K562 (cell line): ENCODE results near the gene EVI5L. TPM values are rescaled to one million over a fixed set of nuclear protein-coding genes. Genes with fewer than 3 reads are reported as not detected.

Source experiments
- ATAC-seq: fragments of 200-7000 bp; cut with Tn5 transposase; 3 replicates; pipeline ENCODE4 v1.9.1; 2020; ENCODE audit warnings: moderate library complexity
- BruUV-seq: library from RNA; stranded (reverse); fragments of 400-500 nt; replicated peaks from 2 replicates; lab custom pipeline; 2021; lab: Mats Ljungman, UMichigan
- CTCF ChIA-PET: fragments of 300-600 bp; formaldehyde crosslinking; extraction: SDS; loops from one replicate; lab custom pipeline; 2021; ENCODE audit warnings: low intra/inter-chr PET ratio; lab: Yijun Ruan, JAX
- POLR2A ChIA-PET: fragments of 300-600, 350-650 bp; sonication (Branson Sonifier 250); formaldehyde crosslinking; extraction: SDS; loops from one replicate; lab custom pipeline; 2021; ENCODE audit warnings: antibody characterized with exemption, inconsistent platforms; lab: Yijun Ruan, JAX
- DNase-seq, 4 experiments: peaks; one replicate each; pipeline versions ENCODE4 v3.0.0 to v3.0.0-alpha.2; 2011 to 2018; ENCODE audit warnings: low spot score in 3 of 4, mixed read lengths in 3 of 4; ENCODE audit errors: extremely low read depth in 1 of 4
- FAIRE-seq: peaks from 2 replicates; lab custom pipeline; 2011; peaks lifted over from hg19 to GRCh38; lab: Jason Lieb, UNC
- H2AFZ ChIP-seq: 2 replicates; pipeline ENCODE4 v1.6.0; 2011; ENCODE audit warnings: low read depth, low read length, control low read depth, inconsistent platforms
- H3K27ac ChIP-seq: fragments of 200-600 bp; 3 replicates; pipeline ENCODE4 v1.8.0; 2011; ENCODE audit warnings: low read depth, mild to moderate bottlenecking, control low read depth, inconsistent platforms, low read length, moderate library complexity, mixed read lengths; ENCODE audit errors: extremely low read depth
- H3K27me3 ChIP-seq, 2 experiments: fragments of 300-600 bp in 1 of 2; 2 replicates in 1 of 2; 3 replicates in 1 of 2; pipeline versions ENCODE4 v1.6.0 to v1.8.0; 2011; ENCODE audit warnings: inconsistent platforms in 2 of 2, low read length in 2 of 2, mild to moderate bottlenecking in 1 of 2, mixed read lengths in 1 of 2, moderate library complexity in 1 of 2; ENCODE audit not compliant: control insufficient read depth in 2 of 2, insufficient read depth in 2 of 2
- H3K36me3 ChIP-seq: fragments of 300-600 bp; 3 replicates; pipeline ENCODE4 v1.8.0; 2011; ENCODE audit warnings: mild to moderate bottlenecking, low read length, inconsistent platforms; ENCODE audit not compliant: control insufficient read depth, insufficient read depth
- H3K4me1 ChIP-seq, 2 experiments: fragments of 200-600 bp in 1 of 2; replicated peaks in 1 of 2; 2 replicates in 1 of 2; 3 replicates in 1 of 2; pipeline versions ENCODE4 v1.5.1 to v1.8.0; 2011; ENCODE audit warnings: inconsistent platforms in 2 of 2, low read length in 2 of 2, mild to moderate bottlenecking in 1 of 2, mixed read lengths in 1 of 2, moderate library complexity in 1 of 2; ENCODE audit not compliant: control insufficient read depth in 2 of 2, insufficient read depth in 2 of 2
- H3K4me2 ChIP-seq: 2 replicates; pipeline ENCODE4 v1.6.1; 2011; ENCODE audit warnings: low read length, control low read depth, inconsistent platforms, mixed read lengths; ENCODE audit not compliant: insufficient read depth
- H3K4me3 ChIP-seq: fragments of 200-600 bp; sonication (generic), shearing (Covaris generic); 2 replicates; pipeline ENCODE4 v1.5.1; 2016; ENCODE audit warnings: control low read depth, inconsistent platforms
- H3K79me2 ChIP-seq: fragments of 200-600 bp; 3 replicates; pipeline ENCODE4 v1.8.0; 2011; ENCODE audit warnings: low read length, inconsistent platforms; ENCODE audit not compliant: control insufficient read depth, insufficient read depth
- H3K9ac ChIP-seq, 2 experiments: 2 replicates each; pipeline versions ENCODE4 v1.6.0 to v1.6.1; 2011; ENCODE audit warnings: low read depth in 2 of 2, low read length in 2 of 2, control low read depth in 1 of 2, inconsistent platforms in 1 of 2, mild to moderate bottlenecking in 1 of 2, mixed read lengths in 1 of 2; ENCODE audit not compliant: insufficient read depth in 1 of 2
- H3K9me1 ChIP-seq: one replicate; pipeline ENCODE4 v1.6.0; 2011; ENCODE audit warnings: inconsistent platforms, mild to moderate bottlenecking, low read length, moderate library complexity; ENCODE audit not compliant: control insufficient read depth, insufficient read depth
- H3K9me3 ChIP-seq: replicated peaks from 2 replicates; pipeline ENCODE4 v1.5.1; 2011; ENCODE audit warnings: low read depth, low read length, inconsistent platforms; ENCODE audit not compliant: control insufficient read depth, insufficient read depth
- H4K20me1 ChIP-seq: replicated peaks from 2 replicates; pipeline ENCODE4 v1.6.1; 2011; ENCODE audit warnings: low read length, inconsistent platforms, mixed read lengths; ENCODE audit not compliant: control insufficient read depth, insufficient read depth
- BCOR ChIP-seq: fragments of 450-650 bp; IDR thresholded peaks from 2 replicates; pipeline ENCODE4 v1.6.1; 2016
- BMI1 ChIP-seq: fragments of 150-350 bp; IDR thresholded peaks from 2 replicates; pipeline ENCODE4 v1.6.1; 2014; ENCODE audit warnings: low read length
- CREBBP ChIP-seq: IDR thresholded peaks from one replicate; pipeline ENCODE4 v1.6.1; 2012; ENCODE audit warnings: low read depth, mild to moderate bottlenecking, control low read depth, inconsistent platforms, low read length
- L3MBTL2 ChIP-seq: fragments of 450-650 bp; IDR thresholded peaks from 2 replicates; pipeline ENCODE4 v1.6.1; 2016; ENCODE audit warnings: mild to moderate bottlenecking, moderate library complexity
- MTA2 ChIP-seq: fragments of 450-650 bp; IDR thresholded peaks from 2 replicates; pipeline ENCODE4 v1.6.1; 2016; ENCODE audit warnings: low read depth
- NFYB ChIP-seq: IDR thresholded peaks from 2 replicates; pipeline ENCODE4 v1.6.1; 2011; ENCODE audit warnings: mild to moderate bottlenecking, moderate library complexity; ENCODE audit not compliant: insufficient read length; ENCODE audit errors: extremely low read depth
- OTX1 ChIP-seq: fragments of 450-650 bp; formaldehyde crosslinking; IDR thresholded peaks from 2 replicates; pipeline ENCODE4 v1.4.0; 2022; ENCODE audit warnings: mild to moderate bottlenecking
- ZNF121 ChIP-seq: sonication (generic); formaldehyde crosslinking; conservative IDR thresholded peaks from 2 replicates; pipeline ENCODE4 v1.8.0; 2022; ENCODE audit warnings: missing genetic modification reagents
- WGBS: fragments of 100-300 bp; shearing (Covaris generic); methylation state at CpG from one replicate; pipeline ENCODE4 v1.1.6; 2016; ENCODE audit warnings: low coverage, mixed read lengths; ENCODE audit not compliant: insufficient coverage; ENCODE audit errors: missing lambda C conversion rate; 5-methylcytosine and 5-hydroxymethylcytosine counted together
- in situ Hi-C: fragments of 300-500 bp; cut with MboI; formaldehyde crosslinking; loops from 4 replicates; pipeline ENCODE4 v1.15.0; 2018; ENCODE audit warnings: inconsistent platforms, mixed read lengths
- intact Hi-C: fragments of 100-400 bp; cut with micrococcal nuclease; formaldehyde crosslinking; loops from 2 replicates; pipeline ENCODE4 v1.14.2; 2022
- polyA plus RNA-seq, 8 experiments: library from polyadenylated mRNA; depleted of rRNA in 4 of 8; stranded (reverse) in 5 of 8; unstranded in 3 of 8; fragments of >200 nt; fragmentation: Nextera tagmentation in 2 of 8; fragmentation: Illumina TruSeq in 1 of 8; extraction: Ambion mirVana in 2 of 8; extraction: Trizol in 1 of 8; gene quantifications; 2 replicates each; pipeline versions ENCODE4 v1.2.1 to v1.2.3, GENCODE V29; 2011 to 2014; ENCODE audit warnings: inconsistent platforms in 1 of 8, missing spikeins in 1 of 8
- total RNA-seq, 7 experiments: library from RNA; depleted of rRNA in 6 of 7; stranded (reverse); fragments of >200 nt in 6 of 7; fragmentation: Illumina TruSeq in 2 of 7; extraction: Trizol in 2 of 7; gene quantifications; 2 replicates each; pipeline versions ENCODE4 v1.2.1 to v1.2.3, GENCODE V29; 2011 to 2021; ENCODE audit warnings: low replicate concordance in 1 of 7

The EVI5L gene
- total and polyA plus RNA-seq, 9 of the 15 experiments (the other 6 are each of a cell fraction or from before 2014, with no cell fraction given), result 0.69 to 1.8 (median 1.2) TPM; not detected in 2

- ATAC-seq (no peak), DNase-seq (no peak), FAIRE-seq (no peak)
- Histone ChIP-seq H3K9me3 (no peaks in the 10 kb centered on the region), H3K27me3 (peaks cover 8 to 18% of the 10 kb centered on the region in 2 experiments), H3K4me1 (peaks cover 1 to 4% of the 10 kb centered on the region in 2 experiments; a peak in 3 of 5 replicates), H3K9ac (no peak overlapping the region), H3K79me2 (no peaks in the 10 kb centered on the region), H3K4me3 (no peak overlapping the region), H3K4me2 (no peak overlapping the region), H4K20me1 (no peaks in the 10 kb centered on the region), H3K9me1 (no peaks in the 10 kb centered on the region), H3K36me3 (no peaks in the 10 kb centered on the region), H2AFZ (no peak overlapping the region; the same call in 1 of the 2 replicates), H3K27ac (no peak overlapping the region)
- intact Hi-C loops, result no loop called here
- TF ChIP-seq NFYB, result no peak
- peak; percentile 95 for TF ChIP-seq ZNF121 (CRISPR knock-in tag)
- no peak for TF ChIP-seq BMI1
- 0 out of 2 replicates have a peak, but pooled peaks have one; percentile 12 for TF ChIP-seq L3MBTL2
- TF ChIP-seq MTA2, result no peak
- TF ChIP-seq BCOR, result peak; percentile 72
- TF ChIP-seq CREBBP, result no peak
- TF ChIP-seq OTX1 (CRISPR knock-in tag), result no peak
- CTCF ChIA-PET, result no interaction called here
- WGBS, result under 1% methylated on average over 8 of the region's 9 CpGs
- POLR2A ChIA-PET, result no interaction called here
- in situ Hi-C loops, result no loop called here
- BruUV-seq, result no TSS peak
These were observed 6.2 kb upstream of the EVI5L start for GRCh38 chr19:7823686-7824301.
